BLaER1 treated with 17β-estradiol and CSF1 and Interleukin-3, amounts not matched to agents 10 nM and 100 nM (cell line): ENCODE data around the gene SLC25A45.

Source experiments
- H3K27ac ChIP-seq, 11 experiments: shearing (Covaris generic); formaldehyde crosslinking; 2 replicates each; pipeline ENCODE4 v1.8.1; 2022
- H3K27me3 ChIP-seq, 11 experiments: shearing (Covaris generic); formaldehyde crosslinking; 2 replicates each; pipeline ENCODE4 v1.8.1; 2022
- H3K36me3 ChIP-seq, 11 experiments: shearing (Covaris generic); formaldehyde crosslinking; 2 replicates each; pipeline ENCODE4 v1.8.1; 2022
- H3K4me1 ChIP-seq, 10 experiments: shearing (Covaris generic); formaldehyde crosslinking; 2 replicates each; pipeline ENCODE4 v1.8.1; 2022
- H3K4me2 ChIP-seq, 11 experiments: shearing (Covaris generic); formaldehyde crosslinking; 2 replicates each; pipeline ENCODE4 v1.8.1; 2022
- H3K4me3 ChIP-seq, 10 experiments: shearing (Covaris generic); formaldehyde crosslinking; 2 replicates each; pipeline ENCODE4 v1.8.1; 2022
- H3K9ac ChIP-seq, 11 experiments: shearing (Covaris generic); formaldehyde crosslinking; 2 replicates each; pipeline ENCODE4 v1.8.1; 2022
- H3K9me3 ChIP-seq, 11 experiments: shearing (Covaris generic); formaldehyde crosslinking; replicated peaks in 1 of 11; 2 replicates each; pipeline ENCODE4 v1.8.1; 2022
- H4K20me1 ChIP-seq, 11 experiments: shearing (Covaris generic); formaldehyde crosslinking; 2 replicates each; pipeline ENCODE4 v1.8.1; 2022
- Cebpa-rat ChIP-seq, 11 experiments: shearing (Covaris generic); IDR thresholded peaks; 2 replicates each; pipeline ENCODE4 v1.8.1; 2022

SLC25A45 gene

GRCh38 chr11:65427691-65428577, 45.5 kb upstream of the SLC25A45 start:
- Histone ChIP-seq H3K4me3 (peak overlapping the region; percentile 83 to 94 (median 92)), H3K36me3 (peaks cover 12 to 86% (median 43%) of the 10 kb centered on the region in 11 experiments; a peak in 19 of 22 replicates), H3K9ac (peak overlapping the region; percentile 98 to 100 (median 100)), H3K4me1 (peaks cover 56 to 72% (median 64%) of the 10 kb centered on the region in 10 experiments), H3K4me2 (peak overlapping the region; percentile 80 to 99 (median 91)), H3K9me3 (no peaks in the 10 kb centered on the region), H3K27ac (peak overlapping the region; percentile 94 to 100 (median 99)), H4K20me1 (peaks cover 79 to 100% (median 100%) of the 10 kb centered on the region in 11 experiments), H3K27me3 (no peaks in the 10 kb centered on the region)
- TF ChIP-seq Cebpa-rat (IDR thresholded peaks at IDR 0.05): no peak

DNA sequence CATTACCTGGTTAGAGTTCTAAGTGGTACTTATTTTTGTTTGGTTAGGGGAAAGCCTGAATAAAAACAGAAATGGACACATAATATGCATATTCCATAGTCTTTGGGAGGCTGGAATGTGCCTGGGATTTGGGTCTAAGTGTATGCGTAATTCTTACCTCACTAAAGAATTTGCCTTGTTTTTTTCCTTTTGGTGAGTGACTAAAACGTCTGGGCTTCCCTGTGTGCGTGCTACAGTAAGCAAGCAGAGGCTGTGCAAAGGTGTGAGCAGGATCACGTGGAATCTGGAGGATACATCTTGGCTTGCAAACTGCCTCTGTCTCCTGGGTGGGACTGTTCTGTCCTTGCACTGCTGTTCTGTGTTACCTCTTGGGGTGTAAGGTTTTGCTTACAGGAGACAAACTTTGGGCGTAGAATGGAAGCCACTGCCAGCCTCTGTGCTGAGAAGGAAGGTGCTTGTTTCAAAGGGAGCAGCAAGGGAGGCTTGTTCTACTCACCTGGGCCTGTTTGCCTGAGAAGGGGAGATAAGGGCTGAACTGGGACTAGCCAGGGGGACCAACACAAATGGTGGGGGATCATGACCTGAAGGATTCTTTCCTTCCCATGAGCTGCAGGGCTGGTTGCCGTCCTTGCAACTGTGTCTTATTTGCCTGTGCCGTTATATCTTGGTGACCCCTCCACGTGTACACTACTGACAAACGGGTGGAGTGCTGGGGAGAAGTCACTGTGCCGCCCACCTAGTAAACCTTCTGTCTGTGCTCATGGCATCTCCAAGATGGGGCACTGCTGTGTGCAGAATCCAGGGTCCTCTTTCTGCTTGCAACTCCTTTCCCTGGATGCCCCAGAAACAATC, 44.6 kb upstream of the SLC25A45 start:
- peaks cover 48 to 64% (median 58%) of the 10 kb centered on the region in 10 experiments for H3K4me1 ChIP-seq
- peak overlapping the region; percentile 94 to 100 (median 99) for H3K27ac ChIP-seq
- peaks cover 12 to 79% (median 39%) of the 10 kb centered on the region in 11 experiments; a peak in 19 of 22 replicates for H3K36me3 ChIP-seq
- peak overlapping the region; percentile 98 to 100 (median 100) for H3K9ac ChIP-seq
- H3K27me3 ChIP-seq: no peaks in the 10 kb centered on the region
- no peaks in the 10 kb centered on the region for H3K9me3 ChIP-seq
- peaks cover 82 to 94% (median 94%) of the 10 kb centered on the region in 11 experiments for H4K20me1 ChIP-seq
- TF ChIP-seq Cebpa-rat (IDR thresholded peaks at IDR 0.05): no peak
- peak overlapping the region; percentile 83 to 94 (median 92) for H3K4me3 ChIP-seq
- peak overlapping the region; percentile 80 to 99 (median 91) for H3K4me2 ChIP-seq

GRCh38 chr11:65425971-65426838, 43.8 kb upstream of the SLC25A45 start:
- Histone ChIP-seq H3K27me3 (no peaks in the 10 kb centered on the region), H3K9me3 (no peaks in the 10 kb centered on the region), H4K20me1 (peaks cover 79 to 86% (median 85%) of the 10 kb centered on the region in 11 experiments), H3K9ac (peak overlapping the region; percentile 98 to 100 (median 100)), H3K27ac (peak overlapping the region; percentile 94 to 100 (median 99)), H3K4me1 (peaks cover 39 to 63% (median 56%) of the 10 kb centered on the region in 10 experiments), H3K4me3 (peak overlapping the region; percentile 83 to 94 (median 92)), H3K36me3 (peaks cover 12 to 71% (median 37%) of the 10 kb centered on the region in 11 experiments; a peak in 19 of 22 replicates), H3K4me2 (peak overlapping the region; percentile 80 to 99 (median 91))
- peak in 5 of 11 experiments; percentile 8 to 91 (median 65); a peak in 8 of 22 replicates for TF ChIP-seq Cebpa-rat (IDR thresholded peaks at IDR 0.05)

DNA sequence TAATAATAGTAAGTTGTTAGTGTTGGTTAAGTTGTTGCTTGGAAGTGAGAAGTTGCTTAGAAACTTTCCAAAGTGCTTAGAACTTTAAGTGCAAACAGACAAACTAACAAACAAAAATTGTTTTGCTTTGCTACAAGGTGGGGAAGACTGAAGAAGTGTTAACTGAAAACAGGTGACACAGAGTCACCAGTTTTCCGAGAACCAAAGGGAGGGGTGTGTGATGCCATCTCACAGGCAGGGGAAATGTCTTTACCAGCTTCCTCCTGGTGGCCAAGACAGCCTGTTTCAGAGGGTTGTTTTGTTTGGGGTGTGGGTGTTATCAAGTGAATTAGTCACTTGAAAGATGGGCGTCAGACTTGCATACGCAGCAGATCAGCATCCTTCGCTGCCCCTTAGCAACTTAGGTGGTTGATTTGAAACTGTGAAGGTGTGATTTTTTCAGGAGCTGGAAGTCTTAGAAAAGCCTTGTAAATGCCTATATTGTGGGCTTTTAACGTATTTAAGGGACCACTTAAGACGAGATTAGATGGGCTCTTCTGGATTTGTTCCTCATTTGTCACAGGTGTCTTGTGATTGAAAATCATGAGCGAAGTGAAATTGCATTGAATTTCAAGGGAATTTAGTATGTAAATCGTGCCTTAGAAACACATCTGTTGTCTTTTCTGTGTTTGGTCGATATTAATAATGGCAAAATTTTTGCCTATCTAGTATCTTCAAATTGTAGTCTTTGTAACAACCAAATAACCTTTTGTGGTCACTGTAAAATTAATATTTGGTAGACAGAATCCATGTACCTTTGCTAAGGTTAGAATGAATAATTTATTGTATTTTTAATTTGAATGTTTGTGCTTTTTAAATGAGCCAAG, 42.9 kb upstream of the SLC25A45 start:
- Histone ChIP-seq H3K4me2 (peak overlapping the region; percentile 80 to 99 (median 91)), H3K27me3 (no peaks in the 10 kb centered on the region), H3K4me1 (peaks cover 36 to 62% (median 54%) of the 10 kb centered on the region in 10 experiments), H3K4me3 (peak overlapping the region; percentile 83 to 94 (median 92)), H3K9ac (peak overlapping the region; percentile 98 to 100 (median 100)), H3K9me3 (no peaks in the 10 kb centered on the region), H3K27ac (peak overlapping the region; percentile 94 to 100 (median 99)), H3K36me3 (peaks cover 12 to 62% (median 37%) of the 10 kb centered on the region in 11 experiments; a peak in 19 of 22 replicates), H4K20me1 (peaks cover 70 to 77% (median 77%) of the 10 kb centered on the region in 11 experiments)
- TF ChIP-seq Cebpa-rat (IDR thresholded peaks at IDR 0.05): no peak

DNA sequence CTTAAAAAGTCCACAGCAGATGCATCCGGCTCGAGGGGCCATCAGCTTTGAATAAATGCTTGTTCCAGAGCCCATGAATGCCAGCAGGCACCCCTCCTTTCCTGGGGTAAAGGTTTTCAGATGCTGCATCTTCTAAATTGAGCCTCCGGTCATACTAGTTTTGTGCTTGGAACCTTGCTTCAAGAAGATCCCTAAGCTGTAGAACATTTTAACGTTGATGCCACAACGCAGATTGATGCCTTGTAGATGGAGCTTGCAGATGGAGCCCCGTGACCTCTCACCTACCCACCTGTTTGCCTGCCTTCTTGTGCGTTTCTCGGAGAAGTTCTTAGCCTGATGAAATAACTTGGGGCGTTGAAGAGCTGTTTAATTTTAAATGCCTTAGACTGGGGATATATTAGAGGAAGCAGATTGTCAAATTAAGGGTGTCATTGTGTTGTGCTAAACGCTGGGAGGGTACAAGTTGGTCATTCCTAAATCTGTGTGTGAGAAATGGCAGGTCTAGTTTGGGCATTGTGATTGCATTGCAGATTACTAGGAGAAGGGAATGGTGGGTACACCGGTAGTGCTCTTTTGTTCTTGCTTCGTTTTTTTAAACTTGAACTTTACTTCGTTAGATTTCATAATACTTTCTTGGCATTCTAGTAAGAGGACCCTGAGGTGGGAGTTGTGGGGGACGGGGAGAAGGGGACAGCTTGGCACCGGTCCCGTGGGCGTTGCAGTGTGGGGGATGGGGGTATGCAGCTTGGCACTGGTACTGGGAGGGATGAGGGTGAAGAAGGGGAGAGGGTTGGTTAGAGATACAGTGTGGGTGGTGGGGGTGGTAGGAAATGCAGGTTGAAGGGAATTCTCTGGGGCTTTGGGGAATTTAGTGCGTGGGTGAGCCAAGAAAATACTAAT, 42.0 kb upstream of the SLC25A45 start:
- peak overlapping the region; percentile 80 to 99 (median 91) for H3K4me2 ChIP-seq
- H3K27ac ChIP-seq: peak overlapping the region; percentile 94 to 100 (median 99)
- H3K4me3 ChIP-seq: peak overlapping the region; percentile 83 to 94 (median 92)
- no peak for TF ChIP-seq Cebpa-rat (IDR thresholded peaks at IDR 0.05)
- H3K36me3 ChIP-seq: peaks cover 12 to 59% (median 37%) of the 10 kb centered on the region in 11 experiments; a peak in 19 of 22 replicates
- H3K4me1 ChIP-seq: peaks cover 32 to 62% (median 54%) of the 10 kb centered on the region in 10 experiments
- no peaks in the 10 kb centered on the region for H3K27me3 ChIP-seq
- peak overlapping the region; percentile 98 to 100 (median 100) for H3K9ac ChIP-seq
- no peaks in the 10 kb centered on the region for H3K9me3 ChIP-seq
- peaks cover 61 to 68% (median 68%) of the 10 kb centered on the region in 11 experiments for H4K20me1 ChIP-seq

DNA sequence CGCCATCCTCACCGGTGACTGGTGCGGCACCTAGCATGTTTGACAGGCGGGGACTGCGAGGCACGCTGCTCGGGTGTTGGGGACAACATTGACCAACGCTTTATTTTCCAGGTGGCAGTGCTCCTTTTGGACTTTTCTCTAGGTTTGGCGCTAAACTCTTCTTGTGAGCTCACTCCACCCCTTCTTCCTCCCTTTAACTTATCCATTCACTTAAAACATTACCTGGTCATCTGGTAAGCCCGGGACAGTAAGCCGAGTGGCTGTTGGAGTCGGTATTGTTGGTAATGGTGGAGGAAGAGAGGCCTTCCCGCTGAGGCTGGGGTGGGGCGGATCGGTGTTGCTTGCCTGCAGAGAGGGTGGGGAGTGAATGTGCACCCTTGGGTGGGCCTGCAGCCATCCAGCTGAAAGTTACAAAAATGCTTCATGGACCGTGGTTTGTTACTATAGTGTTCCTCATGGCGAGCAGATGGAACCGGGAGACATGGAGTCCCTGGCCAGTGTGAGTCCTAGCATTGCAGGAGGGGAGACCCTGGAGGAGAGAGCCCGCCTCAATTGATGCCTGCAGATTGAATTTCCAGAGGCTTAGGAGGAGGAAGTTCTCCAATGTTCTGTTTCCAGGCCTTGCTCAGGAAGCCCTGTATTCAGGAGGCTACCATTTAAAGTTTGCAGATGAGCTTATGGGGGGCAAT, 41.2 kb upstream of the SLC25A45 start:
- Histone ChIP-seq H3K27ac (peak overlapping the region; percentile 94 to 100 (median 99)), H3K9ac (peak overlapping the region; percentile 98 to 100 (median 100)), H3K4me3 (peak overlapping the region; percentile 83 to 94 (median 92)), H4K20me1 (peaks cover 56 to 60% (median 60%) of the 10 kb centered on the region in 11 experiments), H3K4me2 (peak overlapping the region; percentile 80 to 99 (median 91)), H3K4me1 (peaks cover 30 to 60% (median 50%) of the 10 kb centered on the region in 10 experiments), H3K36me3 (peaks cover 12 to 59% (median 37%) of the 10 kb centered on the region in 11 experiments; a peak in 19 of 22 replicates), H3K27me3 (no peaks in the 10 kb centered on the region), H3K9me3 (no peaks in the 10 kb centered on the region)
- no peak for TF ChIP-seq Cebpa-rat (IDR thresholded peaks at IDR 0.05)
